ENCODE data around the gene LMX1B. TPM values are rescaled to one million over a fixed set of nuclear protein-coding genes. Genes with fewer than 3 reads are reported as not detected.

The LMX1B gene
- polyA plus RNA-seq, 1 donor from 2014 or later, result not detected

DNA sequence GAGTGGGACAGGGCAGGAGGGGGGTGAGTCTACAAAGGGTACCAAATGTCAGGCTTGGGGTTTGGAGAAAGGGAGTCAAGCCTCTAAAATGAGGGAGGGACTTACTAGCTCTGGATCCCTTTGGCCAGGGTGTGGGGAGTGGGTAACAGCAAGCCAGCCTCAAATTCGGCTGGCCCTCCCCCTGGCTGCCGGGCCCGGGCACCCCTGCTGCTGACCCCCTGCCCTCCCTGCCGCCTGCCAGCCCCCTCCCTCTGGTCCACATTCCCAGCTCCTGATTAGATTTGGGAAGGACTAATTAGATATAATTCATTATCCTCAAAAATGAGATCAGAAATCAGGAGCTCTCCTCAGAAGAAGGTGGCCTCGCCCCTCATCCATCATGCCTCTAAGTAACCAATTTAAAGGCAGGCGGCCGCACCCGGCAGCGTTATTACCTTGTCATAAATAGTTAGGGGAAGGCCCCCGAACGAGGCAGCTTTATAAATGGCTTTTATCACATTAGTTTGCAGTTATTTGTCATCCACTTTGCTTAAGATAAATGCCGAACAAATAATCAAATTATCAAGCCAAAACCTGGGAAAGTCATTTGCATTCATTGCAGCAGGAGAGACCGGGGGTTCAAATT lies 44.6 kb downstream of the LMX1B start:
- Histone ChIP-seq H4K20me1 (ENCODE audit: insufficient read depth) (no peaks in the 10 kb centered on the region), H3K4me2 (ENCODE audit: low read length) (no peak overlapping the region)
- TF ChIP-seq EZH2 (IDR thresholded peaks at IDR 0.05; ENCODE audit: borderline replicate concordance, insufficient read depth, low read length, poor library complexity, severe bottlenecking) (no peak), RAD21 (conservative IDR thresholded peaks at IDR 0.05) (no peak), EP300 (conservative IDR thresholded peaks at IDR 0.05; ENCODE audit: poor library complexity, severe bottlenecking) (no peak), MXI1 (conservative IDR thresholded peaks at IDR 0.05; ENCODE audit: poor library complexity, severe bottlenecking) (no peak), SMC3 (conservative IDR thresholded peaks at IDR 0.05; ENCODE audit: poor library complexity) (no peak), TAF1 (IDR thresholded peaks at IDR 0.05; ENCODE audit: low read depth) (no peak), POLR2AphosphoS5 (IDR thresholded peaks at IDR 0.05) (no peak)
- TF ChIP-seq, protein P1, sequence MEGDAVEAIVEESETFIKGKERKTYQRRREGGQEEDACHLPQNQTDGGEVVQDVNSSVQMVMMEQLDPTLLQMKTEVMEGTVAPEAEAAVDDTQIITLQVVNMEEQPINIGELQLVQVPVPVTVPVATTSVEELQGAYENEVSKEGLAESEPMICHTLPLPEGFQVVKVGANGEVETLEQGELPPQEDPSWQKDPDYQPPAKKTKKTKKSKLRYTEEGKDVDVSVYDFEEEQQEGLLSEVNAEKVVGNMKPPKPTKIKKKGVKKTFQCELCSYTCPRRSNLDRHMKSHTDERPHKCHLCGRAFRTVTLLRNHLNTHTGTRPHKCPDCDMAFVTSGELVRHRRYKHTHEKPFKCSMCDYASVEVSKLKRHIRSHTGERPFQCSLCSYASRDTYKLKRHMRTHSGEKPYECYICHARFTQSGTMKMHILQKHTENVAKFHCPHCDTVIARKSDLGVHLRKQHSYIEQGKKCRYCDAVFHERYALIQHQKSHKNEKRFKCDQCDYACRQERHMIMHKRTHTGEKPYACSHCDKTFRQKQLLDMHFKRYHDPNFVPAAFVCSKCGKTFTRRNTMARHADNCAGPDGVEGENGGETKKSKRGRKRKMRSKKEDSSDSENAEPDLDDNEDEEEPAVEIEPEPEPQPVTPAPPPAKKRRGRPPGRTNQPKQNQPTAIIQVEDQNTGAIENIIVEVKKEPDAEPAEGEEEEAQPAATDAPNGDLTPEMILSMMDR (IDR thresholded peaks at IDR 0.05; ENCODE audit: poor library complexity, severe bottlenecking), result no peak
- TF ChIP-seq, protein P2, sequence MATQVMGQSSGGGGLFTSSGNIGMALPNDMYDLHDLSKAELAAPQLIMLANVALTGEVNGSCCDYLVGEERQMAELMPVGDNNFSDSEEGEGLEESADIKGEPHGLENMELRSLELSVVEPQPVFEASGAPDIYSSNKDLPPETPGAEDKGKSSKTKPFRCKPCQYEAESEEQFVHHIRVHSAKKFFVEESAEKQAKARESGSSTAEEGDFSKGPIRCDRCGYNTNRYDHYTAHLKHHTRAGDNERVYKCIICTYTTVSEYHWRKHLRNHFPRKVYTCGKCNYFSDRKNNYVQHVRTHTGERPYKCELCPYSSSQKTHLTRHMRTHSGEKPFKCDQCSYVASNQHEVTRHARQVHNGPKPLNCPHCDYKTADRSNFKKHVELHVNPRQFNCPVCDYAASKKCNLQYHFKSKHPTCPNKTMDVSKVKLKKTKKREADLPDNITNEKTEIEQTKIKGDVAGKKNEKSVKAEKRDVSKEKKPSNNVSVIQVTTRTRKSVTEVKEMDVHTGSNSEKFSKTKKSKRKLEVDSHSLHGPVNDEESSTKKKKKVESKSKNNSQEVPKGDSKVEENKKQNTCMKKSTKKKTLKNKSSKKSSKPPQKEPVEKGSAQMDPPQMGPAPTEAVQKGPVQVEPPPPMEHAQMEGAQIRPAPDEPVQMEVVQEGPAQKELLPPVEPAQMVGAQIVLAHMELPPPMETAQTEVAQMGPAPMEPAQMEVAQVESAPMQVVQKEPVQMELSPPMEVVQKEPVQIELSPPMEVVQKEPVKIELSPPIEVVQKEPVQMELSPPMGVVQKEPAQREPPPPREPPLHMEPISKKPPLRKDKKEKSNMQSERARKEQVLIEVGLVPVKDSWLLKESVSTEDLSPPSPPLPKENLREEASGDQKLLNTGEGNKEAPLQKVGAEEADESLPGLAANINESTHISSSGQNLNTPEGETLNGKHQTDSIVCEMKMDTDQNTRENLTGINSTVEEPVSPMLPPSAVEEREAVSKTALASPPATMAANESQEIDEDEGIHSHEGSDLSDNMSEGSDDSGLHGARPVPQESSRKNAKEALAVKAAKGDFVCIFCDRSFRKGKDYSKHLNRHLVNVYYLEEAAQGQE (IDR thresholded peaks at IDR 0.05; ENCODE audit: borderline replicate concordance), result no peak

DNA sequence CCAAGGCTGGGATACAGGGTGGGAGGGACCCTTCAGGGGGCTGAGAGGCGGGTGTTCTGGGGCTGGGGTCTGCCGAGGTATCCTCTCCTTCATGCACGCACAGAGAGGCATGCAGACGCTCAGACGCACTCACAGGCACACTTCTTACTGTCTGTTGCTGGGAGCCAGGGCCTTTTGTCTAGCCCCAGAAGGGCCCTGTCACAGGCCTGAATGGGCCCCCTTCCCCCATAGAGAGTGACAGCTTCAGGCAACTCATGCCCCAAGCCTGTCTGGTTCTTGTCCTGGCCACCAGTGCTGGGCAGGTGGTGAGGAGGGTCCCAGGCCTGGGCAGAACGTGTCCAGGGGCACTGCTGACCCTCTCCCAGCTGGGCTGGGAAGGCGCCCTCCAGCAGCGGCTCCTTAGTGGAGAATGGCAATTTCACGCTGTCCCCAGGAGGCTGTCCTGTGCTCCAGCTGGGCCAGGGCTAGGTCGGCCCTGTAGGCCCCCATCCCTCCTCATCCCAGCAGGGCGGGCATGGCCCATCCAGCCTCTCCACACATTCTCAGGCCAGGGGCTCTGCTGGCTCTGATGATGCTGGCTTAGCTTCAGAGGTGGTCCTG lies 45.3 kb downstream of the LMX1B start:
- TF ChIP-seq, protein P2 (IDR thresholded peaks at IDR 0.05; ENCODE audit: borderline replicate concordance), result no peak
- TF ChIP-seq, protein P1 (IDR thresholded peaks at IDR 0.05; ENCODE audit: poor library complexity, severe bottlenecking), result no peak
- TF ChIP-seq SMC3 (conservative IDR thresholded peaks at IDR 0.05; ENCODE audit: poor library complexity) (no peak), EZH2 (IDR thresholded peaks at IDR 0.05; ENCODE audit: borderline replicate concordance, insufficient read depth, low read length, poor library complexity, severe bottlenecking) (no peak), RAD21 (conservative IDR thresholded peaks at IDR 0.05) (no peak), MXI1 (conservative IDR thresholded peaks at IDR 0.05; ENCODE audit: poor library complexity, severe bottlenecking) (no peak), POLR2AphosphoS5 (IDR thresholded peaks at IDR 0.05) (no peak), EP300 (conservative IDR thresholded peaks at IDR 0.05; ENCODE audit: poor library complexity, severe bottlenecking) (no peak), TAF1 (IDR thresholded peaks at IDR 0.05; ENCODE audit: low read depth) (no peak)

More for the DNA sequence above, 44.6 kb downstream of the LMX1B start:
- H3K36me3 ChIP-seq (ENCODE audit: insufficient read depth, low read length), result no peaks in the 10 kb centered on the region
- no peaks in the 10 kb centered on the region for H3K27me3 ChIP-seq (ENCODE audit: insufficient read depth, low read depth, low read length)
- H3K9me2 ChIP-seq (ENCODE audit: insufficient read depth, low read length), result no peaks in the 10 kb centered on the region
- H2AFZ ChIP-seq (ENCODE audit: low read depth, low read length), result no peak overlapping the region
- no peaks in the 10 kb centered on the region for H3K79me2 ChIP-seq (replicated peaks; ENCODE audit: insufficient read depth, low read length)
- H3K4me3 ChIP-seq (ENCODE audit: low read length), result no peak overlapping the region
- no peaks in the 10 kb centered on the region for H3K9me3 ChIP-seq (ENCODE audit: low read length)
- no peak overlapping the region for H3K27ac ChIP-seq (ENCODE audit: low read length)
- no peak overlapping the region for H3K9ac ChIP-seq (ENCODE audit: low read length)
- no peaks in the 10 kb centered on the region for H3F3A ChIP-seq (ENCODE audit: insufficient read depth, low read length, poor library complexity, severe bottlenecking)

More for the DNA sequence above, 45.3 kb downstream of the LMX1B start:
- Histone ChIP-seq H3K4me3 (ENCODE audit: low read length) (no peak overlapping the region), H3K9ac (ENCODE audit: low read length) (no peak overlapping the region), H3K36me3 (ENCODE audit: insufficient read depth, low read length) (no peaks in the 10 kb centered on the region), H3K9me2 (ENCODE audit: insufficient read depth, low read length) (no peaks in the 10 kb centered on the region), H3K79me2 (replicated peaks; ENCODE audit: insufficient read depth, low read length) (no peaks in the 10 kb centered on the region), H3K4me2 (ENCODE audit: low read length) (no peak overlapping the region), H3K9me3 (ENCODE audit: low read length) (no peaks in the 10 kb centered on the region), H3K27me3 (ENCODE audit: insufficient read depth, low read depth, low read length) (no peaks in the 10 kb centered on the region), H3K27ac (ENCODE audit: low read length) (no peak overlapping the region), H3F3A (ENCODE audit: insufficient read depth, low read length, poor library complexity, severe bottlenecking) (no peaks in the 10 kb centered on the region), H4K20me1 (ENCODE audit: insufficient read depth) (no peaks in the 10 kb centered on the region), H2AFZ (ENCODE audit: low read depth, low read length) (no peak overlapping the region)

All from neural cell (in vitro differentiated cells).